Type B pancreatic cell (in vitro differentiated cells): ENCODE results near the gene STAT6. TPM values are rescaled to one million over a fixed set of nuclear protein-coding genes. Genes with fewer than 3 reads are reported as not detected.
A peak's percentile ranks its signal among the peaks of the same experiment; 100 is the strongest.
"Not testable (repeated sequence)": the region's sequence is repeated elsewhere in the genome, so short reads cannot be mapped to it uniquely, and the experiment has no call there.

Source experiments
- DNase-seq: peaks from one replicate; pipeline ENCODE4 v3.0.0; 2021; ENCODE audit warnings: mixed read lengths; ENCODE audit not compliant: unreplicated experiment; ENCODE audit errors: extremely low spot score
- H3K27ac Mint-ChIP-seq: 2 replicates; pipeline ENCODE4 v1.8.0; 2021; ENCODE audit warnings: mild to moderate bottlenecking, mixed read lengths
- H3K27me3 Mint-ChIP-seq: 2 replicates; pipeline ENCODE4 v1.8.0; 2021; ENCODE audit warnings: mixed read lengths
- H3K36me3 Mint-ChIP-seq: 2 replicates; pipeline ENCODE4 v1.8.0; 2021; ENCODE audit warnings: mixed read lengths
- H3K4me1 Mint-ChIP-seq: one replicate; pipeline ENCODE4 v1.8.0; 2021; ENCODE audit warnings: mixed read lengths; ENCODE audit not compliant: unreplicated experiment
- H3K4me3 Mint-ChIP-seq: 2 replicates; pipeline ENCODE4 v1.8.0; 2021; ENCODE audit warnings: mild to moderate bottlenecking, mixed read lengths
- H3K9me3 Mint-ChIP-seq: 2 replicates; pipeline ENCODE4 v1.8.0; 2021; ENCODE audit warnings: mixed read lengths
- CTCF ChIP-seq: fragments of 200-600 bp; sonication (generic); conservative IDR thresholded peaks from 2 replicates; pipeline ENCODE4 v1.5.0; 2021; ENCODE audit warnings: antibody characterized with exemption, mild to moderate bottlenecking
- total RNA-seq: library from RNA; stranded (reverse); gene quantifications from 2 replicates; pipeline ENCODE4 v1.2.1, GENCODE V29; 2021; ENCODE audit warnings: low replicate concordance

Gene STAT6
- total RNA-seq, 1 donor from 2014 or later = 83.4 TPM

- no peak for DNase-seq
- peaks cover 4% of the 10 kb centered on the region for H3K27me3 Mint-ChIP-seq
- H3K27ac Mint-ChIP-seq = no peak overlapping the region
- H3K4me1 Mint-ChIP-seq = no peaks in the 10 kb centered on the region
- peaks cover 21% of the 10 kb centered on the region for H3K36me3 Mint-ChIP-seq
- H3K9me3 Mint-ChIP-seq = no peaks in the 10 kb centered on the region
- H3K4me3 Mint-ChIP-seq = no peak overlapping the region
- TF ChIP-seq CTCF = no peak
Observed at GRCh38 chr12:57055824-57056223, 55.3 kb downstream of the STAT6 start.

- DNase-seq, H3K4me3 Mint-ChIP-seq, H3K9me3 Mint-ChIP-seq, H3K27ac Mint-ChIP-seq, H3K4me1 Mint-ChIP-seq: not testable (repeated sequence)
- H3K27me3 Mint-ChIP-seq = peaks cover 16% of the 10 kb centered on the region
- H3K36me3 Mint-ChIP-seq = peaks cover 13% of the 10 kb centered on the region
Observed at GRCh38 chr12:57053901-57054300, 57.3 kb downstream of the STAT6 start.

GRCh38 chr12:57053146-57053545, 58.0 kb downstream of the STAT6 start:
- H3K36me3 Mint-ChIP-seq, DNase-seq, H3K4me3 Mint-ChIP-seq, H3K4me1 Mint-ChIP-seq, H3K27ac Mint-ChIP-seq, H3K9me3 Mint-ChIP-seq: not testable (repeated sequence)
- peaks cover 21% of the 10 kb centered on the region for H3K27me3 Mint-ChIP-seq

GRCh38 chr12:57051011-57051410, 60.2 kb downstream of the STAT6 start:
- H3K9me3 Mint-ChIP-seq = no peaks in the 10 kb centered on the region
- no peak overlapping the region for H3K4me3 Mint-ChIP-seq
- no peak for TF ChIP-seq CTCF
- H3K27me3 Mint-ChIP-seq = peaks cover 41% of the 10 kb centered on the region
- no peak overlapping the region for H3K27ac Mint-ChIP-seq
- peaks cover 8% of the 10 kb centered on the region for H3K36me3 Mint-ChIP-seq
- no peak for DNase-seq
- H3K4me1 Mint-ChIP-seq = no peaks in the 10 kb centered on the region

- peaks cover 8% of the 10 kb centered on the region for H3K36me3 Mint-ChIP-seq
- peaks cover 50% of the 10 kb centered on the region for H3K27me3 Mint-ChIP-seq
- H3K4me1 Mint-ChIP-seq = no peaks in the 10 kb centered on the region
- peak within 1 kb of the TSS; percentile 40 for H3K27ac Mint-ChIP-seq
- DNase-seq = no peak
- TF ChIP-seq CTCF = no peak
- H3K9me3 Mint-ChIP-seq = no peaks in the 10 kb centered on the region
- H3K4me3 Mint-ChIP-seq = peak within 1 kb of the TSS; percentile 70
Observed at GRCh38 chr12:57049890-57050289, 61.3 kb downstream of the STAT6 start, which contains the start of gene MYO1A. MYO1A (minus strand) TSS chr12:57050129; CDS start chr12:57048323, 1,806 bp downstream.

- Mint-ChIP-seq H3K4me1 (no peaks in the 10 kb centered on the region), H3K36me3 (peaks cover 6% of the 10 kb centered on the region), H3K27ac (peak overlapping the region; percentile 40), H3K9me3 (no peaks in the 10 kb centered on the region), H3K4me3 (peak overlapping the region; percentile 70), H3K27me3 (peaks cover 50% of the 10 kb centered on the region)
- no peak for TF ChIP-seq CTCF
- no peak for DNase-seq
Observed at GRCh38 chr12:57049119-57049446, 62.1 kb downstream of the STAT6 start.
